Upper lobe of left lung (tissue), 6 donors: ENCODE measurements around the gene MUC6. TPM values are rescaled to one million over a fixed set of nuclear protein-coding genes. Genes with fewer than 3 reads are reported as not detected.

Experiments used
- ATAC-seq, 2 donors: fragments of 200-7000 bp; cut with Tn5 transposase; one replicate each; pipeline ENCODE4 v1.9.1; 2022; ENCODE audit warnings: mild to moderate bottlenecking in 2 of 2, moderate library complexity in 2 of 2; ENCODE audit not compliant: low FRiP score in 2 of 2
- DNase-seq, 2 donors: peaks; one replicate each; pipeline ENCODE4 v3.0.0-alpha.2; 2019 to 2020
- H3K27ac ChIP-seq, 4 donors: fragments of 200-600 bp; sonication (generic); one replicate each; pipeline ENCODE4 v1.5.1; 2016 to 2019
- H3K27me3 ChIP-seq, 4 donors: fragments of 200-600 bp; sonication (generic); one replicate each; pipeline ENCODE4 v1.5.1; 2017 to 2019
- H3K36me3 ChIP-seq, 4 donors: fragments of 200-600 bp; sonication (generic); one replicate each; pipeline ENCODE4 v1.5.1; 2016 to 2019
- H3K4me1 ChIP-seq, 4 donors: fragments of 200-600 bp; sonication (generic); one replicate each; pipeline ENCODE4 v1.5.1; 2018 to 2019
- H3K4me3 ChIP-seq, 4 donors: fragments of 200-600 bp; sonication (generic); one replicate each; pipeline ENCODE4 v1.5.1; 2017 to 2019; ENCODE audit warnings: mild to moderate bottlenecking in 2 of 4, moderate library complexity in 1 of 4
- H3K9me3 ChIP-seq, 4 donors: fragments of 200-600 bp; sonication (generic); one replicate each; pipeline ENCODE4 v1.5.1; 2018 to 2019
- CTCF ChIP-seq, 6 experiments: fragments of 450-650 bp in 4 of 6; fragments of 200-600 bp in 2 of 6; sonication (generic) in 2 of 6; IDR thresholded peaks; one replicate each; pipeline ENCODE4 v1.5.1; 2016 to 2019; ENCODE audit warnings: antibody characterized with exemption in 6 of 6
- EP300 ChIP-seq, 4 donors: sonication (generic); formaldehyde crosslinking; IDR thresholded peaks; one replicate each; pipeline ENCODE4 v1.5.1; 2017; ENCODE audit warnings: antibody characterized with exemption in 4 of 4, control low read depth in 2 of 4
- POLR2A ChIP-seq, 4 donors: fragments of 450-650 bp; IDR thresholded peaks; one replicate each; pipeline ENCODE4 v1.5.1; 2016 to 2017; ENCODE audit warnings: antibody characterized with exemption in 4 of 4, mild to moderate bottlenecking in 2 of 4
- POLR2AphosphoS5 ChIP-seq, 2 donors: sonication (generic); formaldehyde crosslinking; IDR thresholded peaks; one replicate each; pipeline ENCODE4 v1.5.1; 2017; ENCODE audit warnings: antibody characterized with exemption in 2 of 2
- WGBS, 2 donors: methylation state at CpG; one replicate each; pipeline ENCODE4 v1.1.5; 2017 to 2018; 5-methylcytosine and 5-hydroxymethylcytosine counted together
- total RNA-seq, 6 donors: library from RNA; depleted of rRNA in 4 of 6; stranded (reverse); fragments of >200 nt in 4 of 6; gene quantifications; one replicate each; pipeline versions ENCODE4 v1.1.0 to v1.2.1, GENCODE V29; 2016 to 2021
- donor health status: DM: no; HTN: no; CAD: no; lungs with moderate emphysema.
- donor health status: DM: no; HTN: yes; CAD: no; lungs with severe emphysema.

Gene MUC6
- total RNA-seq, 6 donors from 2014 or later: 0.06 to 4.2 (median 0.51) TPM; not detected in 3

DNA sequence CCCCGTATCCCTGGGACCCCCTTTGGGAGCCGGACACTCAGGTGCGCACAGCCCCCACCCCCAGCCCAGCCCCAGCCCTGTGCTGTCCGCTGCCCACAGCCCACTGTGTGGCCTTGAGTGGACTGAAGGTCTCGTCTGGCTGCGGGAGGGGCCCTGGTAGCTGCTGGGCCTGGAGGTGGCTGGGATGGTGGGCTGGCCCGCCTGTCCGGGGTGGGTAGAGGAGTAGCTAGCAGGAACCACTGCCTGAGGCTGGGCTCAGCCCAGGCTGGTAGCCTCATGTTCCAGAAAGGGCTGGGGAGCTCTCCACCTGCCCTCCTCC is 4.6 kb upstream of the MUC6 start:
- peaks cover 0 to 8% (median 2%) of the 10 kb centered on the region in 4 donors for H3K4me1 ChIP-seq
- no peaks in the 10 kb centered on the region for H3K36me3 ChIP-seq
- TF ChIP-seq POLR2AphosphoS5 (IDR thresholded peaks at IDR 0.05): no peak
- no peak for TF ChIP-seq POLR2A (IDR thresholded peaks at IDR 0.05)
- no peak for TF ChIP-seq CTCF (IDR thresholded peaks at IDR 0.05)
- TF ChIP-seq EP300 (IDR thresholded peaks at IDR 0.05): no peak
- no peaks in the 10 kb centered on the region for H3K9me3 ChIP-seq
- no peak overlapping the region for H3K4me3 ChIP-seq
- 92% methylated on average over 3 of the region's 8 CpGs; no CpG with 5 or more reads in 1 of the 2 donors for WGBS, 2 donors
- peaks cover 0 to 4% (median 0%) of the 10 kb centered on the region in 4 donors for H3K27me3 ChIP-seq
- H3K27ac ChIP-seq: peak overlapping the region in 1 of 4 donors; percentile 75
- peak in 1 of 2 donors; percentile 55 for DNase-seq
- no peak for ATAC-seq

- DNase-seq (peak in 1 of 2 donors; percentile 51), ATAC-seq (no peak)
- Histone ChIP-seq H3K27ac (peak overlapping the region in 1 of 4 donors; percentile 75), H3K9me3 (no peaks in the 10 kb centered on the region), H3K27me3 (peaks cover 0 to 4% (median 0%) of the 10 kb centered on the region in 4 donors), H3K4me1 (peaks cover 0 to 8% (median 2%) of the 10 kb centered on the region in 4 donors), H3K36me3 (no peaks in the 10 kb centered on the region), H3K4me3 (no peak overlapping the region)
- no peak for TF ChIP-seq POLR2A (IDR thresholded peaks at IDR 0.05)
- TF ChIP-seq CTCF (IDR thresholded peaks at IDR 0.05): no peak
- TF ChIP-seq EP300 (IDR thresholded peaks at IDR 0.05): no peak
- no peak for TF ChIP-seq POLR2AphosphoS5 (IDR thresholded peaks at IDR 0.05)
- 73 to 80% methylated on average over 7 to 16 of the region's 16 CpGs for WGBS, 2 donors
Observed at GRCh38 chr11:1040428-1041148, 4.1 kb upstream of the MUC6 start.

GRCh38 chr11:1039481-1040427 is 3.2 kb upstream of the MUC6 start:
- TF ChIP-seq CTCF (IDR thresholded peaks at IDR 0.05) (no peak), POLR2A (IDR thresholded peaks at IDR 0.05) (peak in 1 of 4 donors; percentile 5), POLR2AphosphoS5 (IDR thresholded peaks at IDR 0.05) (no peak), EP300 (IDR thresholded peaks at IDR 0.05) (no peak)
- DNase-seq (peak in 1 of 2 donors; percentile 83), ATAC-seq (peak in 1 of 2 donors; percentile 23)
- WGBS, 2 donors: 69 to 78% methylated on average over 8 to 23 of the region's 32 CpGs
- Histone ChIP-seq H3K4me1 (peaks cover 0 to 8% (median 2%) of the 10 kb centered on the region in 4 donors), H3K27me3 (peaks cover 0 to 4% (median 0%) of the 10 kb centered on the region in 4 donors), H3K4me3 (no peak overlapping the region), H3K27ac (peak overlapping the region in 1 of 4 donors; percentile 75), H3K9me3 (no peaks in the 10 kb centered on the region), H3K36me3 (no peaks in the 10 kb centered on the region)

DNA sequence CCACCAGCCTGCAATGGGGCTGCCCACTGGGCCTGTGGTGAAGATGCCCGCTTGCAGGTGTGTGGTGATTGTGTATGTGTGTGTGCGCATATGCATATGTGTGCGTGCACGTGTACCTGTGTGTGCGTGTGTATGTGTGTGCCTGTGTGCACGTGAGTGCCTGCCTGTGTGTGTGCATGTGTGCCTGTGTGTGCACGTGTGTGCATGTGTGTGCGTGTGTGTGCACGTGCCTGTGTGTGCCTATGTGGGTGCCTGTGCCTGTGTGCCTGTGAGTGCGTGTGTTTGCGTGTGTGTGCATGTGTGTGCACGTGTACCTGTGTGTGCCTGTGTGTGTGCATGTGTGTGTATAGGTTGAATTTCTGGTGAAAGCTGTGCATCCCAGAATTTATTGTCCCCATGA is 2.4 kb upstream of the MUC6 start:
- H3K4me1 ChIP-seq: peaks cover 0 to 8% (median 2%) of the 10 kb centered on the region in 4 donors
- peaks cover 0 to 4% (median 0%) of the 10 kb centered on the region in 4 donors for H3K27me3 ChIP-seq
- peak overlapping the region in 1 of 4 donors; percentile 75 for H3K27ac ChIP-seq
- peak in 1 of 2 donors; percentile 56 for DNase-seq
- no peaks in the 10 kb centered on the region for H3K9me3 ChIP-seq
- no peaks in the 10 kb centered on the region for H3K36me3 ChIP-seq
- no peak overlapping the region for H3K4me3 ChIP-seq
- no peak for ATAC-seq
- TF ChIP-seq POLR2AphosphoS5 (IDR thresholded peaks at IDR 0.05) (no peak), POLR2A (IDR thresholded peaks at IDR 0.05) (no peak), EP300 (IDR thresholded peaks at IDR 0.05) (no peak), CTCF (IDR thresholded peaks at IDR 0.05) (no peak)
- 93 to 94% methylated on average over 12 of the region's 12 CpGs for WGBS, 2 donors
